Esophagus squamous epithelium (tissue), 5 donors: ENCODE measurements around the gene TRIM66. TPM values are rescaled to one million over a fixed set of nuclear protein-coding genes. Genes with fewer than 3 reads are reported as not detected.

Source experiments
- DNase-seq: peaks from one replicate; lab custom pipeline; 2025; lab: John Stamatoyannopoulos, UW
- H3K27ac ChIP-seq, 4 donors: fragments of 200-600 bp; sonication (generic); one replicate each; pipeline ENCODE4 v1.5.1; 2016 to 2019; ENCODE audit warnings: mild to moderate bottlenecking in 1 of 4
- H3K27me3 ChIP-seq, 4 donors: fragments of 200-600 bp; sonication (generic); 1 replicate in 3 of 4; 2 replicates in 1 of 4; pipeline versions ENCODE4 v1.5.1 to v1.6.0; 2017 to 2021; ENCODE audit warnings: antibody characterized with exemption in 1 of 4
- H3K36me3 ChIP-seq, 3 donors: fragments of 200-600 bp; sonication (generic); one replicate each; pipeline ENCODE4 v1.5.1; 2016 to 2019
- H3K4me1 ChIP-seq, 3 donors: fragments of 200-600 bp; sonication (generic); one replicate each; pipeline ENCODE4 v1.5.1; 2017 to 2019
- H3K4me3 ChIP-seq, 4 donors: fragments of 200-600 bp; sonication (generic); 1 replicate in 3 of 4; 2 replicates in 1 of 4; pipeline ENCODE4 v1.5.1; 2016 to 2019; ENCODE audit warnings: mild to moderate bottlenecking in 2 of 4, moderate library complexity in 1 of 4
- H3K9me3 ChIP-seq, 3 donors: fragments of 200-600 bp; sonication (generic); one replicate each; pipeline ENCODE4 v1.5.1; 2016 to 2019
- CTCF ChIP-seq, 6 experiments: fragments of 450-650 bp in 4 of 6; fragments of 200-600 bp in 2 of 6; sonication (generic) in 2 of 6; IDR thresholded peaks; one replicate each; pipeline ENCODE4 v1.5.1; 2016 to 2019; ENCODE audit warnings: antibody characterized with exemption in 6 of 6, mild to moderate bottlenecking in 4 of 6, moderate library complexity in 4 of 6
- POLR2A ChIP-seq, 4 donors: fragments of 450-650 bp; IDR thresholded peaks; one replicate each; pipeline ENCODE4 v1.6.1; 2017; ENCODE audit warnings: antibody characterized with exemption in 4 of 4, mild to moderate bottlenecking in 4 of 4, moderate library complexity in 3 of 4
- WGBS, 2 donors: methylation state at CpG; one replicate each; pipeline ENCODE4 v1.1.5; 2018; 5-methylcytosine and 5-hydroxymethylcytosine counted together
- intact Hi-C: fragments of 100-400 bp; cut with DNase I; formaldehyde crosslinking; loops from one replicate; pipeline ENCODE4 v1.15.0; 2022
- total RNA-seq, 4 donors: library from RNA; depleted of rRNA; stranded (reverse); fragments of >200 nt; gene quantifications; one replicate each; pipeline ENCODE4 v1.1.0, GENCODE V29; 2016
- donor health status: DM: yes; HTN: yes; CAD: no.

Gene TRIM66
- total RNA-seq, 4 donors from 2014 or later = 4.5 to 5.5 (median 4.8) TPM

GRCh38 chr11:8617063-8617462, 65.4 kb downstream of the TRIM66 start:
- TF ChIP-seq POLR2A (IDR thresholded peaks at IDR 0.05) = no peak
- no peak for TF ChIP-seq CTCF (IDR thresholded peaks at IDR 0.05)
- Histone ChIP-seq H3K4me3 (no peak overlapping the region), H3K9me3 (no peaks in the 10 kb centered on the region), H3K27ac (no peak overlapping the region), H3K36me3 (peaks cover 5 to 69% (median 20%) of the 10 kb centered on the region in 3 donors), H3K4me1 (peaks cover 0 to 17% (median 3%) of the 10 kb centered on the region in 3 donors), H3K27me3 (no peaks in the 10 kb centered on the region)
- WGBS, 2 donors = 61 to 94% methylated on average over 2 of the region's 2 CpGs
- no peak for DNase-seq
- intact Hi-C loops = no loop called here

- Histone ChIP-seq H3K27me3 (no peaks in the 10 kb centered on the region), H3K4me1 (peaks cover 0 to 17% (median 3%) of the 10 kb centered on the region in 3 donors), H3K27ac (peak overlapping the region in 3 of 4 donors; percentile 6 to 23 (median 19)), H3K36me3 (peaks cover 0 to 55% (median 11%) of the 10 kb centered on the region in 3 donors), H3K4me3 (no peak overlapping the region), H3K9me3 (no peaks in the 10 kb centered on the region)
- 57 to 78% methylated on average over 3 to 4 of the region's 4 CpGs for WGBS, 2 donors
- intact Hi-C loops = no loop called here
- no peak for DNase-seq
- no peak for TF ChIP-seq POLR2A (IDR thresholded peaks at IDR 0.05)
- no peak for TF ChIP-seq CTCF (IDR thresholded peaks at IDR 0.05)
Measured at GRCh38 chr11:8615291-8616032, 67.0 kb downstream of the TRIM66 start.

- no peak overlapping the region for H3K27ac ChIP-seq
- no peak for TF ChIP-seq POLR2A (IDR thresholded peaks at IDR 0.05)
- no peak for TF ChIP-seq CTCF (IDR thresholded peaks at IDR 0.05)
- H3K27me3 ChIP-seq = no peaks in the 10 kb centered on the region
- 90 to 92% methylated on average over 4 of the region's 4 CpGs for WGBS, 2 donors
- DNase-seq = no peak
- H3K36me3 ChIP-seq = peaks cover 0 to 45% (median 11%) of the 10 kb centered on the region in 3 donors
- no peak overlapping the region for H3K4me3 ChIP-seq
- intact Hi-C loops = no loop called here
- peaks cover 0 to 17% (median 3%) of the 10 kb centered on the region in 3 donors for H3K4me1 ChIP-seq
- no peaks in the 10 kb centered on the region for H3K9me3 ChIP-seq
Measured at GRCh38 chr11:8614497-8614896, 68.0 kb downstream of the TRIM66 start.

GRCh38 chr11:8613036-8613435, 69.4 kb downstream of the TRIM66 start:
- Histone ChIP-seq H3K4me3 (no peak overlapping the region), H3K27me3 (no peaks in the 10 kb centered on the region), H3K36me3 (peaks cover 0 to 30% (median 11%) of the 10 kb centered on the region in 3 donors), H3K9me3 (no peaks in the 10 kb centered on the region), H3K27ac (no peak overlapping the region), H3K4me1 (peaks cover 0 to 26% (median 3%) of the 10 kb centered on the region in 3 donors)
- no peak for TF ChIP-seq CTCF (IDR thresholded peaks at IDR 0.05)
- TF ChIP-seq POLR2A (IDR thresholded peaks at IDR 0.05) = no peak
- no peak for DNase-seq
- intact Hi-C loops = no loop called here
- WGBS, 2 donors = 80 to 83% methylated on average over 1 of the region's 1 CpG

GRCh38 chr11:8612522-8612921, 69.9 kb downstream of the TRIM66 start:
- no peak overlapping the region for H3K4me3 ChIP-seq
- DNase-seq = no peak
- peaks cover 0 to 25% (median 9%) of the 10 kb centered on the region in 3 donors for H3K36me3 ChIP-seq
- peaks cover 0 to 26% (median 3%) of the 10 kb centered on the region in 3 donors for H3K4me1 ChIP-seq
- no peaks in the 10 kb centered on the region for H3K9me3 ChIP-seq
- intact Hi-C loops = no loop called here
- H3K27ac ChIP-seq = no peak overlapping the region
- H3K27me3 ChIP-seq = no peaks in the 10 kb centered on the region
- 81% methylated on average over 5 of the region's 5 CpGs; no CpG with 5 or more reads in 1 of the 2 donors for WGBS, 2 donors
- no peak for TF ChIP-seq CTCF (IDR thresholded peaks at IDR 0.05)
- TF ChIP-seq POLR2A (IDR thresholded peaks at IDR 0.05) = no peak
